NB4 (cell line): ENCODE measurements around the gene NSUN6.

Experiments
- CTCF ChIP-seq: IDR thresholded peaks from one replicate; pipeline ENCODE4 v1.5.1; 2012; ENCODE audit warnings: low read depth, low read length
- MAX ChIP-seq: IDR thresholded peaks from 2 replicates; pipeline ENCODE4 v1.6.1; 2011; ENCODE audit warnings: low read depth, low read length
- POLR2A ChIP-seq: IDR thresholded peaks from 2 replicates; pipeline ENCODE4 v1.6.1; 2011; ENCODE audit warnings: mild to moderate bottlenecking; ENCODE audit not compliant: insufficient read length; ENCODE audit errors: extremely low read depth

GRCh38 chr10:18651324-18652007 lies at the start of gene NSUN6:
- TF ChIP-seq CTCF (no peak), POLR2A (peak; percentile 48), MAX (peak; percentile 73)
